Left ventricle myocardium inferior (tissue), 1 donor: ENCODE results near the gene NINJ2. TPM values are rescaled to one million over a fixed set of nuclear protein-coding genes. Genes with fewer than 3 reads are reported as not detected.

Experiments used
- DNase-seq: peaks from one replicate; pipeline ENCODE4 v3.0.0-alpha.2; 2020
- H3K27ac ChIP-seq: fragments of 200-600 bp; replicated peaks from 2 replicates; pipeline ENCODE4 v1.8.0; 2021
- H3K27me3 ChIP-seq: fragments of 200-600 bp; 2 replicates; pipeline ENCODE4 v1.8.0; 2021; ENCODE audit warnings: low read depth
- H3K36me3 ChIP-seq: fragments of 200-600 bp; 2 replicates; pipeline ENCODE4 v1.8.0; 2021
- H3K4me1 ChIP-seq: fragments of 200-600 bp; 2 replicates; pipeline ENCODE4 v1.8.0; 2021
- H3K4me3 ChIP-seq: fragments of 200-600 bp; 2 replicates; pipeline ENCODE4 v1.8.0; 2021; ENCODE audit warnings: mild to moderate bottlenecking, moderate library complexity
- H3K9me3 ChIP-seq: fragments of 200-600 bp; replicated peaks from 2 replicates; pipeline ENCODE4 v1.8.0; 2021
- CTCF ChIP-seq: fragments of 200-600 bp; IDR thresholded peaks from 2 replicates; pipeline ENCODE4 v1.8.0; 2021; ENCODE audit warnings: antibody characterized with exemption, mild to moderate bottlenecking, borderline replicate concordance
- intact Hi-C: fragments of 100-400 bp; cut with micrococcal nuclease; formaldehyde crosslinking; loops from one replicate; pipeline ENCODE4 v1.11.0; 2022
- total RNA-seq: library from RNA; stranded (reverse); fragmentation: NEBNext Ultra II Directional; extraction: Animal tissue kit (Norgen Biotek cat#: 25700); gene quantifications from one replicate; pipeline ENCODE4 v1.2.1, GENCODE V29; 2021
- donor health status: DM: no; HTN: yes; CAD: no; lungs with severe emphysema.

Gene NINJ2
- total RNA-seq, 1 donor from 2014 or later = 4.6 TPM

GRCh38 chr12:678747-679712, 15.8 kb upstream of the NINJ2 start:
- Histone ChIP-seq H3K4me3 (no peak overlapping the region), H3K4me1 (peaks cover 30% of the 10 kb centered on the region), H3K27ac (no peak overlapping the region), H3K36me3 (no peaks in the 10 kb centered on the region), H3K9me3 (no peaks in the 10 kb centered on the region), H3K27me3 (no peaks in the 10 kb centered on the region)
- TF ChIP-seq CTCF = no peak
- no peak for DNase-seq
- intact Hi-C loops = no loop called here

GRCh38 chr12:675562-675961, 12.3 kb upstream of the NINJ2 start:
- Histone ChIP-seq H3K4me3 (no peak overlapping the region), H3K4me1 (peaks cover 15% of the 10 kb centered on the region), H3K27ac (no peak overlapping the region), H3K9me3 (no peaks in the 10 kb centered on the region), H3K36me3 (no peaks in the 10 kb centered on the region), H3K27me3 (no peaks in the 10 kb centered on the region)
- no peak for TF ChIP-seq CTCF
- intact Hi-C loops = no loop called here
- no peak for DNase-seq

GRCh38 chr12:674272-674781, 11.1 kb upstream of the NINJ2 start:
- Histone ChIP-seq H3K4me1 (peaks cover 15% of the 10 kb centered on the region), H3K36me3 (no peaks in the 10 kb centered on the region), H3K4me3 (no peak overlapping the region), H3K27ac (no peak overlapping the region), H3K9me3 (no peaks in the 10 kb centered on the region), H3K27me3 (no peaks in the 10 kb centered on the region)
- no peak for TF ChIP-seq CTCF
- DNase-seq = no peak
- intact Hi-C loops = no loop called here

GRCh38 chr12:673849-674248, 10.6 kb upstream of the NINJ2 start:
- intact Hi-C loops = no loop called here
- H3K9me3 ChIP-seq = no peaks in the 10 kb centered on the region

DNA sequence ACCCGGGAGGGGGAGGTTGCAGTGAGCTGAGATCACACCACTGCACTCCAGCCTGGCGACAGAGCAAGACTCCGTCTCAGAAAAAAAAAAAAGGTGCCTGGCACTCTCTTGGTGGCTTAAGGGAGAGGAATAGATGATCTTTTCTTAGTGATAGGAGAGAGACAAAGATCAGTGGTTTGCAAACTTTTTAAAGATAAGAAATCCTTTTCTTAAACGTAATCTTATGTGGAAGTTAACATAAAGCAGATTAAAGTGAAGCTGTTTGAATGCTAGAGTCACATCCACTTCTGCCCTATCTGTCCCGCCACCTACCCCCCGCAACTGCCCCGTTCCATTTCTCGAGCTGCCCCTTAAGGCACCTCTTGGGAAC, 6.3 kb upstream of the NINJ2 start:
- Histone ChIP-seq H3K27me3 (no peaks in the 10 kb centered on the region), H3K9me3 (no peaks in the 10 kb centered on the region), H3K27ac (no peak overlapping the region), H3K4me3 (no peak overlapping the region), H3K4me1 (peaks cover 5% of the 10 kb centered on the region), H3K36me3 (no peaks in the 10 kb centered on the region)
- intact Hi-C loops = no loop called here
- no peak for TF ChIP-seq CTCF
- no peak for DNase-seq

More at GRCh38 chr12:673849-674248, 10.6 kb upstream of the NINJ2 start:
- Histone ChIP-seq H3K4me1 (peaks cover 15% of the 10 kb centered on the region), H3K27me3 (no peaks in the 10 kb centered on the region), H3K36me3 (no peaks in the 10 kb centered on the region), H3K27ac (no peak overlapping the region), H3K4me3 (no peak overlapping the region)
- no peak for TF ChIP-seq CTCF
- no peak for DNase-seq
